ENCODE results near the gene TADA1.
A peak's percentile ranks its signal among the peaks of the same experiment; 100 is the strongest.

TADA1 gene

DNA sequence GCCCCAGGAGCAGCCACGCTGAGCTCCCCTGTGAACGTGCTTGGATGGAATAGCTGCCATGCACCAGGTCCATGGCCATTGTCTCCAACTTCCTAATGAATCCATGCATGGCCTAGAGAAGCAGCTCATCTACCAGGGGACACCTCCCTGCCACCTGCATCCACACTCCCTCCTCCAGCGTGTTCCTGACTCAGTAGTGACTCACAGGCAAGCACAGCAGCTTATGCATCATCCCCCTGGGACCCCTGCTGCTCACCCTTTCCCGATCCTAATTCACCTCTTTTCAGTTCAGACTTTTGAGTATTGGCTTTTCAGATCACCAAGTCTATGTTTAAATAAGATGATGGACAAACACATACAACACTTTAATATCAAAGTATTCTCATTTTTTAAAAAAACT, 39.9 kb upstream of the TADA1 start:
- TF ChIP-seq, protein P1, sequence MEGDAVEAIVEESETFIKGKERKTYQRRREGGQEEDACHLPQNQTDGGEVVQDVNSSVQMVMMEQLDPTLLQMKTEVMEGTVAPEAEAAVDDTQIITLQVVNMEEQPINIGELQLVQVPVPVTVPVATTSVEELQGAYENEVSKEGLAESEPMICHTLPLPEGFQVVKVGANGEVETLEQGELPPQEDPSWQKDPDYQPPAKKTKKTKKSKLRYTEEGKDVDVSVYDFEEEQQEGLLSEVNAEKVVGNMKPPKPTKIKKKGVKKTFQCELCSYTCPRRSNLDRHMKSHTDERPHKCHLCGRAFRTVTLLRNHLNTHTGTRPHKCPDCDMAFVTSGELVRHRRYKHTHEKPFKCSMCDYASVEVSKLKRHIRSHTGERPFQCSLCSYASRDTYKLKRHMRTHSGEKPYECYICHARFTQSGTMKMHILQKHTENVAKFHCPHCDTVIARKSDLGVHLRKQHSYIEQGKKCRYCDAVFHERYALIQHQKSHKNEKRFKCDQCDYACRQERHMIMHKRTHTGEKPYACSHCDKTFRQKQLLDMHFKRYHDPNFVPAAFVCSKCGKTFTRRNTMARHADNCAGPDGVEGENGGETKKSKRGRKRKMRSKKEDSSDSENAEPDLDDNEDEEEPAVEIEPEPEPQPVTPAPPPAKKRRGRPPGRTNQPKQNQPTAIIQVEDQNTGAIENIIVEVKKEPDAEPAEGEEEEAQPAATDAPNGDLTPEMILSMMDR (IDR thresholded peaks at IDR 0.05; ENCODE audit: extremely low read depth, insufficient read depth, missing control alignments), result no peak
- DNase-seq (ENCODE audit: low spot score), result no peak
- in situ Hi-C loops (cut with MboI; ENCODE audit: low pct_unique_long_range_greater_than_20kb, low sequenced_read_pairs, unreplicated experiment), result loop anchor here (25.0 kb wide), 1 partner anchor 521 kb away; no protein-coding TSS in a partner anchor

DNA sequence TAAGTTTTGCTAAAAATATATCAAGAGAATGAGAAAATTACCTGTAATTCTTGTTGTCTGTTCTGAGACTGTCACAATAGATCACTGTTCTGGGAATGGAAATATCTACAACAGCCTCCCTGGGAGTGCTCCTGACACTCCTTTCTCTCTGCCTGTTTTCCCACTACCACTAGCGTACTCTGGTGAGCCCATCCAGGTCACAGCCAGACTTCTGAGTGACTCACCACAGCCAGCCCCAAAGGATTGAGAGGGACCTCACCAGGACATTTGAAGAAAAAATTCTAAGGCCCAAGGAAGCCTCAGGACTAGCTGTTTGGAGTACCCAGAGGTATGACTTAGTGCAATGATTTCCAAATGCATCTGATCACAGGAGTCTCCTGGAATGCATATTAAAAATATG, 39.0 kb upstream of the TADA1 start:
- DNase-seq (ENCODE audit: low spot score), result no peak
- TF ChIP-seq, protein P1 (IDR thresholded peaks at IDR 0.05; ENCODE audit: extremely low read depth, insufficient read depth, missing control alignments), result no peak
- in situ Hi-C loops (cut with MboI; ENCODE audit: low pct_unique_long_range_greater_than_20kb, low sequenced_read_pairs, unreplicated experiment), result loop anchor here (25.0 kb wide), 1 partner anchor 522 kb away; no protein-coding TSS in a partner anchor

DNA sequence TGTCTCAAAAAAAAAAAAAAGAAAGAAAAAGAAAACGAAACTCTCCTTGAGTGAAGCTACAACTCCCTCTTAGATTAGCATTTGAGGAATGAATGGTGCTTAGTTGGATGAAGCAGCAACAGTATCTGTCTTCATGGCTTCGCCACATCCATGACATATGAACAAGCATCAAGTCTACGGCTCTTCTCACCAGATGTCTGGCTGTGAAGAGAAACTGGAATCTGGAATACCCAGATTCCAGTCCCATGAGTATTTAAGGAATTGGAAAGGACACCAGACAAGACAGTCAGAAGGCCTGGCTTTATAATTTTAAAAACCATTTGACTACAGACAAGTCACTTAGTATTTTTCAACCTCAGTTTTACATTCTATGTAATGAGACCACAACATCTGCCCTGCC, 38.0 kb upstream of the TADA1 start:
- in situ Hi-C loops (cut with MboI; ENCODE audit: low pct_unique_long_range_greater_than_20kb, low sequenced_read_pairs, unreplicated experiment), result loop anchor here (5.0 to 25.0 kb wide), 2 partner anchors 148 to 523 kb away; no protein-coding TSS in a partner anchor
- DNase-seq (ENCODE audit: low spot score), result no peak
- TF ChIP-seq, protein P1 (IDR thresholded peaks at IDR 0.05; ENCODE audit: extremely low read depth, insufficient read depth, missing control alignments), result no peak

DNA sequence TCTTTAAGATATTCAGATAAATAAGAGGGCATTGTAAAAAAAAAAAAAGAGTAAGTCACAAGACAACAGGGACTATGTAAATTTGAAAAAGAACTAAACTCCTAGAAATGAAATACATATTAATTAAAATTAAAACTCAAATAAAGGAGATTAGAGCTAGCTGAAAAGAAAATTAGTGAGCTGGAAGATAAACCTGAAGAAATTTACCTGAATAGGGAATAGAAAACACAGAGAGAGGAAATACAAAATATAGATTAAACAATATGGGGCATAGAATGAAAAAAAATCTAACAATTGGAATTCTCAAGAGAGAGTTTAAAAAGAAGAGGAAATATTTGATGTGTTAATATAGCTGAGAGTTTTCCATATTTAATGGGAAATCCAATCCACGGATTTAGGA, 35.6 kb upstream of the TADA1 start:
- in situ Hi-C loops (cut with MboI; ENCODE audit: low pct_unique_long_range_greater_than_20kb, low sequenced_read_pairs, unreplicated experiment), result loop anchor here (5.0 to 25.0 kb wide), 2 partner anchors 151 to 526 kb away; no protein-coding TSS in a partner anchor
- DNase-seq (ENCODE audit: low spot score), result no peak
- TF ChIP-seq, protein P1 (IDR thresholded peaks at IDR 0.05; ENCODE audit: extremely low read depth, insufficient read depth, missing control alignments), result no peak

DNA sequence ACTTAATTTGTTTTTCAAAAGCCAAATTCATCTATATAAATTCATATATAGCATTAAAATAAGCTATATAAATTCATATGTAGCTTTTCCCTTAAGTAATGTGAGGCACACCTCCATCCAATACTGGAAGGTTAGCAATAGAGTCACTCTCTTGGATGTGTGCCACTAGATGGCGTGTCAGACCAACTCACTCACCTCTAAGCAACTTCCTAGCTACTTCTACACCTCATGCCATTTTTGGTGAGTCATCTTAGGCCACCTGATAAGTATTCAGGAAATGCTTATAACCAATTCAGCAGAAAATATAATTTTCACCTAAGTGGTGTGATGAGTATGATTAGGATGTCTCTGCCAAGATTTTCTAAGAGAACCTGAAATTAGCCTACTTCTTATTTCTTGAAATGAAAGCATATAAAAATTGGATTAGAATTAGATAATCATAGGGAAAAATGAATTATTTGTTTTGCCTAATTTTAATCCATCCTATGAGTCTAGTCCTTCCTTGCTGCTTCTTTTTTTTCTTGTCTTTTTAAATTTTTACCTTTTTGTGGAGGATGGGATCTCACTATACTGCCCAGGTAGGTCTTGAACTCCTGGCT, 34.4 kb upstream of the TADA1 start:
- DNase-seq (ENCODE audit: low spot score), result peak; percentile 80
- in situ Hi-C loops (cut with MboI; ENCODE audit: low pct_unique_long_range_greater_than_20kb, low sequenced_read_pairs, unreplicated experiment), result loop anchor here (5.0 to 25.0 kb wide), 2 partner anchors 152 to 527 kb away; no protein-coding TSS in a partner anchor
- TF ChIP-seq, protein P1 (IDR thresholded peaks at IDR 0.05; ENCODE audit: extremely low read depth, insufficient read depth, missing control alignments), result peak; percentile 73

DNA sequence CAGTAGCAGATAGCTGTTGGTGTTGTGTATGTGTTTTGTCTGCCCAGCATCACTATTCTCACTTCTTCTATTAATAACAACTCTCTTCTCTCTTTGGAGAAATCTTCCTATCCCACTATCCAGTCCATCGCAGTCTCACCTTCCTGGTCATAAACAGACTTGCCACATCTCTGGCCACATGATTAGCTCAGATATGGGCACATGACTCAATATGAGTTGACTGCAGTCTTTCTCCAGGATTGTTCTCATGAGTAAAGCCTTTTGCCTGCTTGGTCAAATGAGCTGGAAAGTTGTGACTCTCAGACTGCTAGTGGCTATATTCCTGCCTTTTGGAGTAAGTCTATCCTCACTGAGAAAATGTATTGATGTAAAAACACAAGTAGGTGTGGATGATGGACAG, 32.9 kb upstream of the TADA1 start:
- DNase-seq (ENCODE audit: low spot score), result no peak
- TF ChIP-seq, protein P1 (IDR thresholded peaks at IDR 0.05; ENCODE audit: extremely low read depth, insufficient read depth, missing control alignments), result no peak
- in situ Hi-C loops (cut with MboI; ENCODE audit: low pct_unique_long_range_greater_than_20kb, low sequenced_read_pairs, unreplicated experiment), result loop anchor here (25.0 kb wide), 1 partner anchor 528 kb away; no protein-coding TSS in a partner anchor

Measured in GM13977 (cell line).